HG03039 (cell line): Measurements from ENCODE around the gene TSPO.
A peak's percentile ranks its signal among the peaks of the same experiment; 100 is the strongest.
"Not testable (repeated sequence)": the region's sequence is repeated elsewhere in the genome, so short reads cannot be mapped to it uniquely, and the experiment has no call there.

ENCODE experiments used
- ATAC-seq: cut with Tn5 transposase; IDR thresholded peaks from one replicate; pipeline ENCODE4 v1.9.1; 2021; ENCODE audit warnings: mild to moderate bottlenecking, moderate library complexity; ENCODE audit not compliant: unreplicated experiment

The TSPO gene

GRCh38 chr22:43151251-43152002 is at the start of gene TSPO:
Gene TSPO, plus strand, starts transcription at chr22:43151559. Its CDS starts 7,680 bp downstream, at chr22:43159239.
- ATAC-seq = no peak

GRCh38 chr22:43104056-43104625 is 47.2 kb upstream of the TSPO start:
- ATAC-seq = not testable (repeated sequence)

DNA sequence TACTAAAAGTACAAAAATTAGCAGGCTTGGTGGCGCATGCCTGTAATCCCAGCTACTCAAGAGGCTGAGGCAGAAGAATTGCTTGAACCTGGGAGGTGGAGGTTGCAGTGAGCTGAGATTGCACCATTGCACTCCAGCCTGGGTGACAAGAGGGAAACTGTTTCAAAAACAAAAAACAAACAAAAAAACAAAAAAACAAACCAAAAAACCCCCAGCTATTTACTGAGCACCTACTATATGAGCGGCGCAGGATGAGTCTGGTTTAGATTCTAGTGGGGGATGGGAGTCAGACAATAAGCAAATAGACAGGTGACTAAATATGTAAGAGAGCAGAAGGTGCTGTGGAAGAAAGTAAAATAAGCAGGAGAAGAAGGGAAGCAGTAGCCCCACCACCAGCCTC is 46.4 kb upstream of the TSPO start:
- not testable (repeated sequence) for ATAC-seq

- no peak for ATAC-seq
Observed at GRCh38 chr22:43106302-43106701, 45.1 kb upstream of the TSPO start.

- no peak for ATAC-seq
Observed at GRCh38 chr22:43109511-43109910, 41.8 kb upstream of the TSPO start.

DNA sequence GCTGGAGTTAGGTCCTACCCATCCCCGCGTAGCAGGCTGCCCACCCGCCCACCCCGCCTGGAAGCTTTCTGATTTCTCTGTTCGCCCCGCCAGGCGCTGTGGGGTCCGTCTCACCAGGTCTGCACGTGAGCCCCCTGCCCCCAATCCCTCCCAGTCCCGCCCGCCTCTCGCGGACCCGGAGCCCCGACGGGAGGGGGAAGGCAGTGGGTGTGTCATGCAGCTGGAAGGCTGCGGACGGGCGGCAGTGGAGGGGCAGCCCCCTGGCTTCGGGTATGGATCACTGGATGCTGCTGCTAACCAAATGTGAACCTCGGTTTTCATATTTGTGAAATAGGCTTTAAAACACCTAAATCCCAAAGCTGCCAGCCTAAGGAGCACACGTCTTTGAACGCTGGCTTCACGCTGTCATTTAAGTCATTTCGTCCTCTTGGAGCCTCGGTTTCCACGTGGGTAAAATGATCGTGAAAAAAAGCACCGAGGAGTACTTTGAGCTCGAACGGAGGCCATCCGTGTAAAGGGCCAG is 41.4 kb upstream of the TSPO start:
- ATAC-seq = no peak

DNA sequence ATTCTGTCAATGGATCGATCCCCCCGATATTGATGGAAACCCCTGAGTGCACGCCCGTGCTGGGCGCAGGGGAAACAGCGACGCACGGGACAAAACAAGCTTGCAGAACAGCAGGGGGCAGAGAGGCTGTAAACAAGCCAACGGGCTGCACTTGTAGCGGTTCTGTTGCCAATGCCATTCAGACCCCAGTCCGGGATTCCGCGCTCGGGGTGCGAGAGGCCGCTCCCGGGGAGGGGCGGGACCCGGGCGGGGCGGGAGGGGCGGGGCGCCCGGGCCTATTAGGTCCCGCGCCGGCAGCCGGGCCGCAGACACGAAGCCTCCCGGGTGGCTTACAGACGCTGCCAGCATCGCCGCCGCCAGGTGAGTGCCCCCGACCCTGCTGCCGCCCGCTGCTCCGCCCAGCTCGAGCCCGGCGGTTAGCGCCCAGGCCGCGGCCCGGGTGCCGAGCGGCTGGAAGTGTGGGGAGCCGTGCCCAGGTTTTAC is 40.9 kb upstream of the TSPO start, which contains the start of gene BIK:
BIK (plus strand) TSS at position 307 of the 483 bp plus-strand sequence. CDS start 13,273 bp downstream, outside the sequence.
- peak; percentile 41 for ATAC-seq

GRCh38 chr22:43110927-43111623 is 40.3 kb upstream of the TSPO start:
- ATAC-seq = peak; percentile 32

DNA sequence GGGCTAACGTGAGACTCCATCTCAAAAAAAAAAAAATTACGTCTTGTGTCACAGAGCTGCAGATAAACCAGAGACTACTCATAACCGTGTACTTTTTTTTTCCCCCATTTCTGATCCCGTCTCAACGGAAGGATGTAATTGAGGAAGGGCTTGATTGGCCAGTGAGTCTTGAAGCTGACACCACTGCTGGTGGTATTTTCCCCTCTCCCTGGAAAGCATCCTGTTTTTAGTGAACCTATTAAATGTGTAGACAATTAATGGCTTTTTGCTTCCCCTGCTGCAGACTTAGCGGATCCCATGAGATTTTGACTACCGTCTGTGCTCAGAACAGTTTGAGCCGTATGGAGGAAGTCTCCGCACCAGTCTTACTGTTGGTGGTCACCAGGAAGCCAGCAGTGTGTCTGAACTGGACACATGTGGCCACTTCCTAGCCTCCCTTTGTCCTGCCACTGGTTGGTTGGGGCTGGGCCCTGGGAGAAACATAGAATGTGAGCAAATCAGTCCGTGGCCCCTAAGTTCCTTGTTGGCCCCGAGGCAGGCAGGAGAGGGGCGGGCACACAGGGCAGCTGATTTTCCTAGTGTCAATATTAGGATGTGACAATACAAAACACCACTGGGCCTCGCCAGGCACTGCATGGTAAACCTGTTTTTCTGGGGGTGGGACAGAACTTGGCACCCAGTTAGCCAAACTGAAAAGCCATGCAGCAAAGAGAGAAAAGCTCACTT is 37.7 kb upstream of the TSPO start:
- no peak for ATAC-seq

DNA sequence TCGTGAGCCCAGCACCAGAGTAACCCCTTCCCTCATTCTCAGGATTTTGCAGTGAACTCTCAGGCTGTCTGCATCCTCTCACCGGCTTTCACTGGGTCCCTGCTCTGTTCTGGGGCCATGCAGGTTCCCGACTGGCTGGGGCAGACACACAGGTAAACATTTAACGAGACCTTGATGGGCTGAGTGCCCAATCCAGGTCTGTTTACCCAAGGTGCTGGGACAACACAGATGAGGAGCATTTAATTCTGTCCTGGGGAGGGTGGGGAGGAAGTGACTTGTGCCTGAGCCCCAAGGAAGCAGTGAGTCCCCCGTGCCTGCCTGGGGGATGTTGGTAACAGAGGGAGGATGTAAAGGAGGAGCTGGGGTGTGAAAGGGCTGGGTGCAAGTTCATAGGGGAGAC is 36.4 kb upstream of the TSPO start:
- ATAC-seq = no peak

GRCh38 chr22:43116932-43117331 is 34.4 kb upstream of the TSPO start:
- ATAC-seq = no peak

GRCh38 chr22:43118024-43118849 is 33.1 kb upstream of the TSPO start:
- ATAC-seq = peak; percentile 5

DNA sequence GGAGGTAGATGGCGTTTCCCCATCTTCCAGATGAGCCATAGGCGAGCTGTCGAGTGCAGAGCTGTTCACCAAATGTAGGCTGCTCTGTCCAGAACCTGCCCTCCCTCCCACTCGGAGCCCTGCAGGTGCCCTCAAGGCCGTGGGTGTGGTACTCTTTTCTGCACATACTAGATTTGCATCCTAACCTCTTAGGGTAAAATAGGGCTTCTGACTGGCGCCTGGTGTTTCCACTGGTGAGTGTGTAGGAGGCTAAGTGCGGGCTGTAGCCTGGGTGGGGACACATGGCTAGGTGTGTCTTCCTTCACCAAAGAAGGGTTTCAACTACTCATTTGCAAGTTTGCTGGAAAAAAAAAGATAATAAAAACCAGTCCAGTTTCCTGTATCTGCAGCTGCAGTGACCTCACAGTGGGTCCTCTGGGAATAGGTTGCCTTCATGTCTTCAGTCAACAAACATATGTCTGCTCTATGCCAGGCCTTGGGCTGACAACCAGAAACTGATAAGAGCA is 32.4 kb upstream of the TSPO start:
- ATAC-seq = peak; percentile 55

- no peak for ATAC-seq
Observed at GRCh38 chr22:43126501-43127165, 24.7 kb upstream of the TSPO start.

DNA sequence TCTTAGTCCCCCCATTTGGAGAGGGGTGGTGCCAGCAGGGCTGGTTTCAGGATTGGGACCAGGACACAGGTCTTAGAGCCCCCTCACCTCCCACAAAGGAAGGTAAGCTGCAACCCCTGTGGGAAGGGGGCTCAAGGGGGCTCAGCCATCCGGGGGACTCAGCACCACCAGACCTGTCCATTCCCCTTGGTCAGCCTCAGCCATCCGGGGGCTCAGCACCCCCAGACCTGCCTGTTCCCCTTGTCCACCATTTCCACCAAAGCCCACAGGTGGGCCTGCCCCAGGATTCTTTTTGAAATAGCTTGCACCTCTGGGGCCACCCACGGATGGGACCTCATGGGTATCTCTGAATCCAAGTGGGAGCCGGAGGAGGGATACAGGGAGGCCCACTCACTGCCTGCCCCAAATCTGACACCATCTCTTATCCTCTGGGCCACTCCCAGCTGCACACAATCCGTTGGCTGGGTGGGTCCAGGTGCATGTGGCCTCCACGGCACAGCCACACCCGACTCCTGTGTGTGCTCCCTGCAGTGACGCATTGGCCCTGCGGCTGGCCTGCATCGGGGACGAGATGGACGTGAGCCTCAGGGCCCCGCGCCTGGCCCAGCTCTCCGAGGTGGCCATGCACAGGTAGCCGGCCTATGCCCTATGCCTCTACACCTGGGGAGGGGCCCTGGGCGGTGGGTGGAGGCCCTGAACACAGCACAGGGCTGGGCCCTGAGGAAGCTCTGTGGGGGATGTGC is 24.0 kb upstream of the TSPO start:
- no peak for ATAC-seq

GRCh38 chr22:43128116-43128515 is 23.2 kb upstream of the TSPO start:
- ATAC-seq = no peak

DNA sequence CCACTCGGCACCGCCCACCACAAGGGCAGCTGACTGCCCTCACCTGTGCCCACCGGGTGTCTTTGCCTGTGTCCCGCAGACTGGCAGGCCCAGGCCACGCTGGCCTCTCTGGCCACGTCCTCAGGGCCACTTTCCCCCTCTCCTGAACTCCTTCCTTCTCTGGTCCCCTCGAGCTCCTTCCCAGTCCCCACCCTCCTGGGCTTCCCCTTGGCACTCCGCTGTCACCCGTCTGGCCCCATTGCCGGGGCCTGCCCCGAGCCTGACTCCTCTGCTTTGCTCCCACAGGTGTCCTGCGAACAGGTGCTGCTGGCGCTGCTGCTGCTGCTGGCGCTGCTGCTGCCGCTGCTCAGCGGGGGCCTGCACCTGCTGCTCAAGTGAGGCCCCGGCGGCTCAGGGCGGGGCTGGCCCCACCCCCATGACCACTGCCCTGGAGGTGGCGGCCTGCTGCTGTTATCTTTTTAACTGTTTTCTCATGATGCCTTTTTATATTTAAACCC is 22.4 kb upstream of the TSPO start:
- no peak for ATAC-seq
